Neural cell (in vitro differentiated cells): ENCODE results near the gene CYP20A1.

ENCODE experiments used
- CTCF ChIP-seq: fragments of 450-650 bp; IDR thresholded peaks from 2 replicates; pipeline ENCODE4 v1.5.1; 2014; ENCODE audit warnings: antibody characterized with exemption, mild to moderate bottlenecking, moderate library complexity; ENCODE audit not compliant: poor library complexity, severe bottlenecking
- EZH2 ChIP-seq: fragments of 200-600, 300-800 bp; shearing (Covaris generic), sonication (generic); IDR thresholded peaks from 2 replicates; pipeline ENCODE4 v1.6.1; 2014; ENCODE audit warnings: antibody characterized with exemption, low read length, borderline replicate concordance, mild to moderate bottlenecking; ENCODE audit not compliant: insufficient read depth, poor library complexity, severe bottlenecking
- POLR2AphosphoS5 ChIP-seq: IDR thresholded peaks from 2 replicates; pipeline ENCODE4 v1.6.1; 2012
- TAF1 ChIP-seq: IDR thresholded peaks from 2 replicates; pipeline ENCODE4 v1.6.1; 2012; ENCODE audit warnings: low read depth

- TF ChIP-seq CTCF (no peak), POLR2AphosphoS5 (no peak), EZH2 (no peak), TAF1 (no peak)
These were observed 108.6 kb downstream of the CYP20A1 start for GRCh38 chr2:203347375-203347774.
